ENCODE data around the gene PPP1R3G. TPM values are rescaled to one million over a fixed set of nuclear protein-coding genes. Genes with fewer than 3 reads are reported as not detected.

PPP1R3G gene
- total RNA-seq, 2 donors from 2014 or later = 3.7 to 7.3 TPM

DNA sequence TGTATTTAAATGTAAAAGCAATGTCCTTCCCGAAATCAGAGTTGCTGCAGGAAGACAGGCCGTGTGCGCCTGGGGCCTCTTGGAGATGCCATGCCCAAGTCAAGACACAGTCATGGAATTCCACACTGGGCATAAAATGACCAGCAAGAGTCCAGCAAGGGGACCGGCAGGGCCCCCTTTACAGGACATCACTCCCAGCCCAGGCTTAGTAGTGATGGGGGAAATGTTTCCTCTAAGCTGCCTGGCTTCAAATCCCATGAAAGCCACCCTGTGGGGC is 1.9 kb upstream of the PPP1R3G start:
- DNase-seq (ENCODE audit: low spot score) = no peak

GRCh38 chr6:5083813-5084359 is 1.3 kb upstream of the PPP1R3G start:
- no peak for TF ChIP-seq CTCF (IDR thresholded peaks at IDR 0.05)
- H3K27me3 ChIP-seq (replicated peaks; ENCODE audit: insufficient read depth) = no peaks in the 10 kb centered on the region
- H3K36me3 ChIP-seq = no peaks in the 10 kb centered on the region
- DNase-seq (ENCODE audit: low spot score) = no peak
- peak overlapping the region; percentile 89 for H3K4me3 ChIP-seq
- peaks cover 5 to 23% of the 10 kb centered on the region in 2 donors for H3K4me1 ChIP-seq (ENCODE audit: control insufficient read depth in 1 of 2, low read depth in 2 of 2)
- H3K27ac ChIP-seq = peak overlapping the region; percentile 78 to 85
- no peaks in the 10 kb centered on the region for H3K9me3 ChIP-seq
- ATAC-seq (ENCODE audit: insufficient number of reproducible peaks, low FRiP score, low read depth) = no peak

More for the DNA sequence above, 1.9 kb upstream of the PPP1R3G start:
- no peak for ATAC-seq (ENCODE audit: insufficient number of reproducible peaks, low FRiP score, low read depth)
- H3K27ac ChIP-seq = no peak overlapping the region
- H3K4me1 ChIP-seq (ENCODE audit: control insufficient read depth in 1 of 2, low read depth in 2 of 2) = peaks cover 5 to 23% of the 10 kb centered on the region in 2 donors
- no peaks in the 10 kb centered on the region for H3K36me3 ChIP-seq
- H3K9me3 ChIP-seq = no peaks in the 10 kb centered on the region
- no peaks in the 10 kb centered on the region for H3K27me3 ChIP-seq (replicated peaks; ENCODE audit: insufficient read depth)
- no peak overlapping the region for H3K4me3 ChIP-seq
- TF ChIP-seq CTCF (IDR thresholded peaks at IDR 0.05) = no peak

DNA sequence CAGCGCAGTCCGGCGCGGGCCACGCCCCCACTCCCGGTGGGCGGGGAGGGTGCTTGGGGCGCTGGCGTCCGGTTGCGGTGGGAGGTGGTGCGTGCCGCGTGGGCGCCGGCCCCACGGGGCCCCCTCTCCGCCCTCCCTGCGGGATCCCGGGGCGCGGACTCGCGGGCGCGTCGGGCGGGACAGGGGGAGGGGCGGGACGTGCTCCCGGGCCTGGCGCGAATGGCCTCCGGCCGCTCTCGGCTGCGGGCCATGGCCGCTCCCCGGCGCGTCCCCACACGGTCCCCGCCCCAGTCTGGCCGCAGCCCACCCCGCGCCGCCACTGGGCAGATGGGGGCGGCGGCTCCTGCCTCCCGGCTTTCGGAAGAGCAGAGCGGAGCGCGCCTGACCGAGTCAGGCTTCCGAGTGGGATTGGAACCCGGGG is 771 bp upstream of the PPP1R3G start:
- Histone ChIP-seq H3K27me3 (replicated peaks; ENCODE audit: insufficient read depth) (no peaks in the 10 kb centered on the region), H3K27ac (peak overlapping the region; percentile 78 to 85), H3K4me3 (peak overlapping the region; percentile 89), H3K9me3 (no peaks in the 10 kb centered on the region), H3K36me3 (no peaks in the 10 kb centered on the region), H3K4me1 (ENCODE audit: control insufficient read depth in 1 of 2, low read depth in 2 of 2) (peaks cover 5 to 23% of the 10 kb centered on the region in 2 donors)
- TF ChIP-seq CTCF (IDR thresholded peaks at IDR 0.05) = no peak
- ATAC-seq (ENCODE audit: insufficient number of reproducible peaks, low FRiP score, low read depth) = no peak
- no peak for DNase-seq (ENCODE audit: low spot score)

DNA sequence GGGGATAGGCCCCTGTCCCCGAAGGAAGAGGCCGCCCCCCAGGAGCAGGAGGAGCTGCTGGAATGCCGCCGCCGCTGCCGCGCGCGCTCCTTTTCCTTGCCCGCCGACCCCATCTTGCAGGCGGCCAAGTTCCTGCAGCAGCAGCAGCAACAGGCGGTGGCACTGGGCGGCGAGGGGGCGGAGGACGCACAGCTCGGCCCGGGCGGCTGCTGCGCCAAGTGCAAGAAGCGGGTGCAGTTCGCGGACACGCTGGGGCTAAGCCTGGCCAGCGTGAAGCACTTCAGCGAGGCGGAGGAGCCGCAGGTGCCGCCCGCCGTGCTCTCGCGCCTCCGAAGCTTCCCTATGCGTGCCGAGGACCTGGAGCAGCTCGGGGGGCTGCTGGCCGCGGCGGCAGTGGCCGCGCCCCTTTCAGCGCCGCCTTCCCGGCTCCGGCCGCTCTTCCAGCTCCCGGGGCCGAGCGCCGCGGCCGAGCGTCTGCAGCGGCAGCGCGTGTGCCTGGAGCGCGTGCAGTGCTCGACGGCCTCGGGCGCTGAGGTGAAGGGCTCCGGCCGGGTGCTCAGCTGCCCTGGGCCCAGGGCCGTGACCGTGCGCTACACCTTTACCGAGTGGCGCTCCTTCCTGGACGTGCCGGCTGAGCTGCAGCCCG is 630 bp downstream of the PPP1R3G start:
- Histone ChIP-seq H3K36me3 (no peaks in the 10 kb centered on the region), H3K4me3 (peak overlapping the region; percentile 89), H3K27me3 (replicated peaks; ENCODE audit: insufficient read depth) (no peaks in the 10 kb centered on the region), H3K9me3 (no peaks in the 10 kb centered on the region), H3K4me1 (ENCODE audit: control insufficient read depth in 1 of 2, low read depth in 2 of 2) (peaks cover 5 to 23% of the 10 kb centered on the region in 2 donors), H3K27ac (peak overlapping the region; percentile 78 to 85)
- DNase-seq (ENCODE audit: low spot score) (no peak), ATAC-seq (ENCODE audit: insufficient number of reproducible peaks, low FRiP score, low read depth) (no peak)
- TF ChIP-seq CTCF (IDR thresholded peaks at IDR 0.05) = no peak

- H3K9me3 ChIP-seq = no peaks in the 10 kb centered on the region
- H3K4me3 ChIP-seq = peak overlapping the region; percentile 89
These were observed 1.3 kb downstream of the PPP1R3G start for GRCh38 chr6:5086294-5086890.

More at GRCh38 chr6:5086294-5086890, 1.3 kb downstream of the PPP1R3G start:
- Histone ChIP-seq H3K4me1 (ENCODE audit: control insufficient read depth in 1 of 2, low read depth in 2 of 2) (peaks cover 5 to 23% of the 10 kb centered on the region in 2 donors), H3K36me3 (no peaks in the 10 kb centered on the region), H3K27ac (peak overlapping the region in 1 of 2 donors; percentile 85), H3K27me3 (replicated peaks; ENCODE audit: insufficient read depth) (no peaks in the 10 kb centered on the region)
- DNase-seq (ENCODE audit: low spot score) = no peak
- no peak for TF ChIP-seq CTCF (IDR thresholded peaks at IDR 0.05)
- no peak for ATAC-seq (ENCODE audit: insufficient number of reproducible peaks, low FRiP score, low read depth)

Measured in thoracic aorta (tissue), 2 donors.